ENCODE data around the gene ANKRD39. TPM values are rescaled to one million over a fixed set of nuclear protein-coding genes. Genes with fewer than 3 reads are reported as not detected.
"Not testable (repeated sequence)": the region's sequence is repeated elsewhere in the genome, so short reads cannot be mapped to it uniquely, and the experiment has no call there.

ANKRD39 gene
- total RNA-seq, 1 donor from 2014 or later, result 9.8 TPM

DNA sequence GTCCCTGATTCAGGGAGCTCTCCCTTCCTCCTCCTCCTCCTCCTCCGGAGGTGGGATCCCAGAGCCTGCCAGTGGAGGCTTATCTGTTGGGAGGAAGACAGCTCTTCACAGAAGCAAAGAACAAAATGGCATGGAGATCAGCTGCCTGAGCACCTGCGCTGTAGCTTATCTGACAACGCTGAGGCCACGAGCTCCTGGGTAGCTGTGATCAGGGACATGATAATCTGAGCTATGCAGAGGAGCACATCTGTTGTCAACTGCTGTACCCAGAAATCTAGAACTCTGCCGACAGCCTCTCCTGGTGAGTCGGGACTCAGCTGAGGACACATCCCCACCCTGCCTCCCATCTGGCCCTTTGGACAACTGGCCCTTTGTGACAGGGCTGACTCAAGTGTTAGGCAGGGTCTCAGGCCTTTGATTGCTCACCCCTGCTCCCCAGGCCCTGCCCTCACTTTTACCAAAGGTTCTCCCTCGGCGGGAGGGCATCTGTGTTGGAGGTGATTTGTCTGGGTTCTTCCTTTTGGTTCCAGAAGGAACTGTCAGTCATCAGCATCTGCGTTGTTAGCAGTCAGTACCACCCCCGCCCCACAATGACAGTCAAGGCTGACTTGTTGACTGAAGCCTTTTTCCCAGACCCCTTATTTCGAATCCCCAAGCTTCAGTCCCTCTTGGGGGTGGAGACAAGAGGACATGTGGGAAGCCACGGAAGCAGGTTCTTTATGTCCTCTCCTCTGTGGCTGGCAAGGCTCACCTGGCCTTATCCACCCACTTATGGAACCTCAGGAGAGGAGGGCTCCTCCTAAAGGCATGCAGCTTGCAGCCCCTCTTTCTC is 47.6 kb downstream of the ANKRD39 start:
- no peak for DNase-seq (ENCODE audit: low read depth, low spot score)

GRCh38 chr2:96809216-96809882 is 48.5 kb downstream of the ANKRD39 start:
- DNase-seq (ENCODE audit: low read depth, low spot score), result no peak

DNA sequence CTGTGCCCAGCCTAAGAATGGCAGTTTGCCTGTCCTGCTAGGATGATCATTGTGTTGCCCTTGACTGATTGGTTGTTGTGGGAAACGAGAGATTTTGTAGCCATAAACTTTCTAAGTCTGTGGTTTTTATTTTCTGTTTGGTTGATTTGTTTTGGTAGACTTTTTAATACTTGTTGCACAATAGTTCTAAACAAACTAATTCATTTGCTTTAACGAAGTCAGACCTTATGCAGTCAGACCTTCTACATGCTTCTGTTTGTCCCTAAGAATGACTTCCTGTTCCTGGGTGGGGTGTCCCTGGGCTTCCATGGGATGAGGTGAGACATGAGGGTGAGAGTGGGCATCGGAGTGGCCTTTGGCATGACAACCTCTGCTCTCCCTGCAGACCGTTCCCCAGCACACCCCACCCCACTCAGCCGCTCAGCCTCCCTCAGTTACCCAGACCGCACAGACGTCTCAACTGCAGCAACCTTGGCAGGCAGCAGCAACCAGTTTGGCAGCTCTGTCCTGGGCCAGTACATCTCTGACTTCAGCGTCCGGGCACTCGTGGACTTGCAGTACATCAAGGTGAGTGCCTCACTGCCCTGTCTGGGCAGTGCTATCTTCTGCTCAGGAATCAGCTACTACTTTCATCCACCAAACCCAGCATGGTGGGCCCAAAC is 49.5 kb downstream of the ANKRD39 start:
- no peak for DNase-seq (ENCODE audit: low read depth, low spot score)

GRCh38 chr2:96807127-96807471 is 50.7 kb downstream of the ANKRD39 start:
- no peak for DNase-seq (ENCODE audit: low read depth, low spot score)

DNA sequence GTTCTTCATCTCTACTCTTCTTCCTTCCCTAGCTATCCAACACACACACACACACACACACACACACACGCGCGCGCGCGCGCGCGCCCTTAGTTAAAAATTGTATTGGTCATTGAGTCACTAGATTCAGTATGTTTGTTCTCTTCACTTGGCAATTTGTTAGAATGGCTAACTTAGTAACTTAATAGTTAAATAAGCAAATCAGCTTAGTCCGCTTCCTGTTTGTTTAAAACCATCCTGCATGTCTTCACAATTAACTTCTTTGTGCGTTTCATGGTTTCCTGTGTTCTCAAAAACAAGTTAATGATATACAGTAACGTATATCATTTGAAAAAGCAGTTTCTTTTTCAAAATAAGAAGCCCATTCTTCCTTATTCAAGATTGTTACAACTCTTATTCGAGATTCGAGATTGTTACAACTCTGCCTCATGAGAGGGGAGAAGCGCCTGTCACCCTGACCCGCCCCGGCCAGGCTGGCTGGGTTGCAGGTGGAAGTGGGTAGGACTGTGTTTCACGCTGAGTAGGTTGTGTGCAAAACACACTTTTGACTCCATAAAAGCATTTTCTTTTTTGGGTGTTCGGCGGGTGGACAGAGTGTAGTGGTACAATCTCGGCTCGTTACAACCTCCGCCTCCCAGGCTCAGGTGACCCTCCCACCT is 51.2 kb downstream of the ANKRD39 start:
- DNase-seq (ENCODE audit: low read depth, low spot score), result no peak

- not testable (repeated sequence) for DNase-seq (ENCODE audit: low read depth, low spot score)
These were observed 51.9 kb downstream of the ANKRD39 start for GRCh38 chr2:96805946-96806345.

GRCh38 chr2:96804986-96805385 is 52.8 kb downstream of the ANKRD39 start:
- no peak for DNase-seq (ENCODE audit: low read depth, low spot score)

DNA sequence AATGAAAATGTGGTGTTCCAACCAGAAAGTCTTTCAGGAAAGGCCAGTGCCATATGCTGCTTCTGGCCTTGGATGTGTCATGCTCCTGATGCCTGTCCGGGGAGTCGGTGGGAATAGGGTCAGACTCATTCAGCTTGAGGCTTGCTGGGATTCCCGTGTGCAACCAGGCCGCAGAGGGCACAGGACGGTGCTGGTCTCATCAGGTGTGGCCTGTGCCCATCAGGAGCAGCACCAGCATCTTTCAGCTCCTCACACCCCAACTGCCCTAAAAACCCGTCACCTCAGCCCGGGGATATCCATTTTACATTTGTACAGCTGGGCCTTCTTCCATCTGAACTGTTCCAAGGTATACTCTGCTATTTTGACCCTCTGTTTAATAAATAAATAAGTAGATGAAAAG is 55.1 kb downstream of the ANKRD39 start:
- DNase-seq (ENCODE audit: low read depth, low spot score), result no peak

DNA sequence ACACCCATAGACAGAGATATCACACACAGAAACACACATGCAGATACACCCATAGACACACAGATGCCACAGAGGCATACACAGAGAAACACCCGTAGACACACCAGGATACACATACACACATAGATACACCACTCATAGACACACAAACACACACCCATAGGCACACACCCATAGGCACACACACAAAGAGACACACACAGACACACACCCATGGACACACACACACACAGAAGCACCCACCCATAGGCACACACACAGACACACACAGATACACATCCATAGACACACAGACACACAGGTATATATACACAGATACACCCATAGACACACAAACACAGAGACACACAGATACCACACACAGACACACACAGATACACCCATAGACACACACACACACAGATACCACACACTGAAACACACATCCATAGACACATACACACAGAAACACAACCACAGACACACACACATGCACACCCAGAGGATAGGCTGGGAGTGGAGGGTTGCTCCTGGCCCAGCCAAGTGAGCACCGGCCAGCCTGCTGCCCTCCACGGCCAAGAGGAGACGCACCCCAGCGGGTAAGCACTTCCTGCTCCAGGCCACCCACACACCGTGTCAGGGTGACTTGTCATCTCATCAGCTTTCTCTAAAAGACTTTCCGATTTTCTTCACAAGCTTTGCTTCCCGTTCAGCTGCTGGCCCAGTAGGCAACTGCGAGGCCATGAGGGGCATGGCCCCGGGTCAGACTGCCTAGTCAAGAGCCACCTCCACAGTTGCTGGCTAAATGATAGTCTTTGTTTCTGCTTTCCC is 55.8 kb downstream of the ANKRD39 start:
- DNase-seq (ENCODE audit: low read depth, low spot score), result no peak

- no peak for DNase-seq (ENCODE audit: low read depth, low spot score)
These were observed 56.6 kb downstream of the ANKRD39 start for GRCh38 chr2:96801005-96801785.

DNA sequence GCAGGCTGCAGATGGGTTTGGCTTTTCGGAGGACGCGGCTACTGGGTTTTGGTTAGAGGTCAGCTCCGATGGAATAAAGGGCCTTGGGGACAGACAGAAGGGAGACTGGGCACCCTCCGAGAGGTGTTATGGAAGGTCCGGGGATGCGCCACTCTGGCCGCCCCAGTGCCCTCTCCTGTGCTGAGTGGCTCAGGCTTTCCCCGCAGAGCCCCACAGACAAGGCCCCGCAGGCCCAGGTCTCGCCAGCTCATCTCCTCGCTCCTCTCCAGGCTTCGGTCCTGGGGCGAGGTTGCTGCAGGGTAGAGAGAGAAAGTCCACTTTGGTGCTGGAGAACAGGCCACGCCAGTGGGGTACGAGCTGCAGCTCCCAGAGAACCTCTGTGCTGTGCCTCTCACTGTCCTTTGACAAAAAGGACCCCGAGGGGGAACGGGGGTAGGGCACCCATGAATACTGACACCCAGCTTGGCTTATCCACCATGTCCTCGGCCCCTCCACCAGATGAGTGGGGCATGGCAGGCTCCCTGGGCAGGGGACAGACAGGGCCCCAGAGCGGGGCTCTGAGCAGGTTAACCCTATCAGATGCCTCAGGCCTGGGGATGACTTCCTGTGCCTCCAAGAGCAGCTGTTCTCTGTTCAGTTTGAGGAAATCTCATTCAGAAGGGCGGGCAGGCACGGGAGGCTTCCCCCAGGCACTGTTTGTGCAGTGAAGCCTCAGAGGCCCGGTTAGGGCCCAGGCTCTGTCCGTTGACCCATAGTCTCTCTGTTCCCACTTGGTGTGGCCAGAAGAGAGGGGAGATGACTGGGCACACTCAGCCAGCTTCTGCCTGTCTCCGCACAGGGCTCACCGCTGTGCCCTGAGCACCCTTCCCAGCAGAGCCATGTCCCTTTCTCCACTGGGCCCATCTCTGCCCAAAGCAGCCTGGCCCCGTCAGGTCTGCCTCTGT is 57.5 kb downstream of the ANKRD39 start:
- DNase-seq (ENCODE audit: low read depth, low spot score), result no peak

DNA sequence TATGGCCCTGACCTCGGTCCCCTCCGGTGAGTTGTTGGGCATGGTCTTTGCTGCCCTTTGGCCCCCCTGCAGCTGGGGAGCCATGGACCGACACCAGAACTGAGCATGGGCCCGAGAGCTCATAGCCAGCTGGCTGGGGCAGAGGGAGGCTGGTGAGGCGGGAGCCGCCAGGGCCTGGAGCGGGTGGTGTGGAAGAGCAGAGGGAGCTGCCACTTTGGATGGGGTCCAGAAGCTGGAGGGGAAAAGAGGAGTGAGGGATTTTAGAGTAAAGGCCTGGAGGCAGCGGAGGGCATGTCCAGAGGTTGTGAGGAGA is 58.2 kb downstream of the ANKRD39 start:
- no peak for DNase-seq (ENCODE audit: low read depth, low spot score)

- no peak for DNase-seq (ENCODE audit: low read depth, low spot score)
These were observed 58.8 kb downstream of the ANKRD39 start for GRCh38 chr2:96798733-96799622.

Other genes with a start within 250 kb of the ANKRD39 start
- 24.7 and 34.4 TPM in 2 replicates for gene KANSL3, start 219.7 kb downstream of the ANKRD39 start, total RNA-seq
- 0.11 TPM in 1 of 2 replicates, not detected in the other for gene FER1L5, start 215.3 kb downstream of the ANKRD39 start, total RNA-seq
- 15.3 and 37.4 TPM in 2 replicates for gene LMAN2L, start 118.0 kb downstream of the ANKRD39 start, total RNA-seq
- 2.4 and 4.0 TPM in 2 replicates for gene CNNM4, start 97.1 kb downstream of the ANKRD39 start, total RNA-seq
- gene CNNM3, start 41.7 kb downstream of the ANKRD39 start, total RNA-seq, result 8.4 and 11.8 TPM in 2 replicates
- gene ANKRD23, start 14.0 kb downstream of the ANKRD39 start, total RNA-seq, result 0.46 and 1.3 TPM in 2 replicates
- gene SEMA4C, start 12.1 kb upstream of the ANKRD39 start, total RNA-seq, result 17.2 and 19.4 TPM in 2 replicates
- not detected in 2 replicates for gene FAM178B, start 128.6 kb upstream of the ANKRD39 start, total RNA-seq
- gene FAHD2B, start 236.9 kb upstream of the ANKRD39 start, total RNA-seq, result 3.6 and 14.6 TPM in 2 replicates